ENCODE results near the gene EFTUD2.

DNA sequence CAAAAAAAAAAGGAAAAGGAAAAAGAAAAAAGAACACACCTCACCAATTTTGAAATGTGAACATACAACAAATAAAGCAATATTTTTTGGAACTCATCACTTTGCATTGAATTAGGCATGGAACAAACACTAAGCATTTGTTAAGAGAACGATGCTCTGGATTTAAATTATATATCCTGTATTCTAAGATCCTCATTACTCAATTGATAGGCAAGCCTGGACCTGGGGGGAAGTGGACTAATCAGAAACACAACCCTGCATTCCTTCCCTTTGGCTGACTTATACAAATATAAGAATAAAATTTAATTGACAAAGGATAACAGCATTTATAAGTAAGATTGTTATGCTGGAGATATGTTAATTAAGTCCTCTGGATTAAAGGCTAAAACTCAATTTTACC lies 71.4 kb downstream of the EFTUD2 start:
- TF ChIP-seq RXRA (IDR thresholded peaks at IDR 0.05) (no peak), NR2F2 (IDR thresholded peaks at IDR 0.05) (no peak)
- TF ChIP-seq, protein P1, sequence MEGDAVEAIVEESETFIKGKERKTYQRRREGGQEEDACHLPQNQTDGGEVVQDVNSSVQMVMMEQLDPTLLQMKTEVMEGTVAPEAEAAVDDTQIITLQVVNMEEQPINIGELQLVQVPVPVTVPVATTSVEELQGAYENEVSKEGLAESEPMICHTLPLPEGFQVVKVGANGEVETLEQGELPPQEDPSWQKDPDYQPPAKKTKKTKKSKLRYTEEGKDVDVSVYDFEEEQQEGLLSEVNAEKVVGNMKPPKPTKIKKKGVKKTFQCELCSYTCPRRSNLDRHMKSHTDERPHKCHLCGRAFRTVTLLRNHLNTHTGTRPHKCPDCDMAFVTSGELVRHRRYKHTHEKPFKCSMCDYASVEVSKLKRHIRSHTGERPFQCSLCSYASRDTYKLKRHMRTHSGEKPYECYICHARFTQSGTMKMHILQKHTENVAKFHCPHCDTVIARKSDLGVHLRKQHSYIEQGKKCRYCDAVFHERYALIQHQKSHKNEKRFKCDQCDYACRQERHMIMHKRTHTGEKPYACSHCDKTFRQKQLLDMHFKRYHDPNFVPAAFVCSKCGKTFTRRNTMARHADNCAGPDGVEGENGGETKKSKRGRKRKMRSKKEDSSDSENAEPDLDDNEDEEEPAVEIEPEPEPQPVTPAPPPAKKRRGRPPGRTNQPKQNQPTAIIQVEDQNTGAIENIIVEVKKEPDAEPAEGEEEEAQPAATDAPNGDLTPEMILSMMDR (IDR thresholded peaks at IDR 0.05; ENCODE audit: low read depth, low read length, missing input control): no peak

Data from liver (tissue), 3 donors.